RCC 7860 (cell line): Measurements from ENCODE around the gene PIH1D1.
"Not testable (repeated sequence)": the region's sequence is repeated elsewhere in the genome, so short reads cannot be mapped to it uniquely, and the experiment has no call there.

ENCODE experiments used
- DNase-seq: peaks from one replicate; pipeline ENCODE4 v3.0.0-alpha.2; 2015; ENCODE audit warnings: low spot score
- FAIRE-seq: peaks from 2 replicates; lab custom pipeline; 2012; peaks lifted over from hg19 to GRCh38; lab: Jason Lieb, UNC

The PIH1D1 gene

GRCh38 chr19:49481020-49481683 is 29.5 kb upstream of the PIH1D1 start:
- DNase-seq = no peak
- no peak for FAIRE-seq

GRCh38 chr19:49479975-49480628 is 28.5 kb upstream of the PIH1D1 start:
- FAIRE-seq = no peak
- DNase-seq = no peak

- DNase-seq (no peak), FAIRE-seq (no peak)
Measured at GRCh38 chr19:49475995-49476880, 24.6 kb upstream of the PIH1D1 start.

GRCh38 chr19:49475191-49475917 is 23.7 kb upstream of the PIH1D1 start:
- FAIRE-seq = no peak
- DNase-seq = no peak

- no peak for FAIRE-seq
- DNase-seq = no peak
Measured at GRCh38 chr19:49474542-49474924, 22.9 kb upstream of the PIH1D1 start.

GRCh38 chr19:49473868-49474541 is 22.4 kb upstream of the PIH1D1 start, which contains the start of gene FLT3LG:
Gene FLT3LG (plus strand): TSS chr19:49474215. CDS start chr19:49474640, 425 bp downstream.
- FAIRE-seq (no peak), DNase-seq (peak; percentile 39)

- not testable (repeated sequence) for FAIRE-seq
Measured at GRCh38 chr19:49473501-49473867, 21.9 kb upstream of the PIH1D1 start.

GRCh38 chr19:49472936-49473335 is 21.3 kb upstream of the PIH1D1 start:
- FAIRE-seq = no peak
- no peak for DNase-seq

More at GRCh38 chr19:49473501-49473867, 21.9 kb upstream of the PIH1D1 start:
- not testable (repeated sequence) for DNase-seq

GRCh38 chr19:49470615-49470978 is 19.0 kb upstream of the PIH1D1 start:
- FAIRE-seq (no peak), DNase-seq (no peak)

- DNase-seq = no peak
- no peak for FAIRE-seq
Measured at GRCh38 chr19:49469828-49470614, 18.4 kb upstream of the PIH1D1 start.

GRCh38 chr19:49468746-49469447 is 17.3 kb upstream of the PIH1D1 start:
- DNase-seq = no peak
- FAIRE-seq = no peak

- FAIRE-seq = no peak
- no peak for DNase-seq
Measured at GRCh38 chr19:49468199-49468598, 16.6 kb upstream of the PIH1D1 start.

- no peak for DNase-seq
- FAIRE-seq = no peak
Measured at GRCh38 chr19:49465371-49465770, 13.8 kb upstream of the PIH1D1 start.

- FAIRE-seq (no peak), DNase-seq (no peak)
Measured at GRCh38 chr19:49463960-49464740, 12.5 kb upstream of the PIH1D1 start.

GRCh38 chr19:49462492-49462891 is 10.9 kb upstream of the PIH1D1 start:
- FAIRE-seq = no peak
- DNase-seq = no peak

GRCh38 chr19:49461656-49462055 is 10.0 kb upstream of the PIH1D1 start:
- DNase-seq (no peak), FAIRE-seq (no peak)

GRCh38 chr19:49461130-49461529 is 9.5 kb upstream of the PIH1D1 start:
- DNase-seq, FAIRE-seq: not testable (repeated sequence)

- FAIRE-seq = no peak
Measured at GRCh38 chr19:49459388-49459787, 7.8 kb upstream of the PIH1D1 start.

More at GRCh38 chr19:49459388-49459787, 7.8 kb upstream of the PIH1D1 start:
- DNase-seq = no peak
